ENCODE data around the gene PHACTR1.

Gene PHACTR1

DNA sequence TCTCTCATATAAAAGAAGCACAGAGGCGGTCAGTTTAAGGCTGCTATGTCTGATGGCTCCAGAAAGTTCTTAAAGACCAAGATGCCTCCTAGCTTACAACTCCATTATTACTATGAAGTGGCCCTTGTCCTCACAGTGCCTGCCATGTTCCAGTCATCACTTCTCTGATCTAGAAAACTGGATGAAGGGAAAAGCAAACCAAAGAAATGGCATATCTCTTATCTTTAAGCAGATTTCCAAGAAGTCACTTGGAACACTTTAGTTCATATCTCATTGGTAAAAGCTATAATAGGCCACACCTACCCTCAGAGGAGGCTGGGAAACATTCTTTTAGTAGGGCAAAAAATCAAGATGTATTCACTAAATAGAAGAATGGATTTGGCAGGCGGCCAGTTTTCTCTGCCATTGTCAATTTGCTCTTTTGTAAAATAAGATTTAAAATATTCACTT, 322.2 kb downstream of the PHACTR1 start:
- DNase-seq: no peak

DNA sequence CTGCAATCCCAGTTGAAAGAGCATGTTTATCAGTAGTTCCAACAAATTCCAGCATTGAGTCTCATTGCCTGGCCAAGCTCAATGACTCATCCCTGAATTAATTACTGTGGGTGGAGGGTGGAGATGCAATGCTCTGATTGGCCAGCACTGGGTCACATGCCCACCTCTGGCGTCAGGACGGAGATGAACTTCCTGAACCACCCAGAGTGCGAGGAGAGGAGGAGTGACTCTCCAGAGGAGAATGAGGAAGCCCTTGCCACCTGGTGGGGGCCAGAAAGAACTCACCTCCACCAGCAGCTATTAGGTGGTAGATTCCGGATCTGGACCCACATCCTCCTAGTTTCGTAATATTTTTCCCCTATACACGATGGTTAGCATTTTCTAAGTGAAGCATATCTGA, 327.8 kb downstream of the PHACTR1 start:
- DNase-seq: no peak

DNA sequence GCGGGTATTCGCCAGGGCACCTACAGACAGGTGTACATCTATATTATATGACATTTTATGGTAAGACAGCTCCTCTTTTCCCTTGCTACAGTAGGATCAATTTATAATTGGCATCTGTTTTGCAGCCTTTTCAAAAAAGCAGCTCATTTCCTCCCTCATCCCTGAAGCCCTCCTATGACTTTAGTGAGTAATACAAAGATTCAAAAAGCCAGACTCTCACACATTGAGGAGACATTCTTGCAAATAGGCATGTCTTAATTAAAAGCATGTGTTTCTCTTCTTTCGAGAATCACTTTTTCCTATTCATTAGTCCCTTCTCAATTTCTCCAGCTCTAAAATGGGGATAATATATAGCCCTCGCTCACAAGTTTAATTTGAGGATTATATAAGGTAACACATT, 328.3 kb downstream of the PHACTR1 start:
- no peak for DNase-seq

DNA sequence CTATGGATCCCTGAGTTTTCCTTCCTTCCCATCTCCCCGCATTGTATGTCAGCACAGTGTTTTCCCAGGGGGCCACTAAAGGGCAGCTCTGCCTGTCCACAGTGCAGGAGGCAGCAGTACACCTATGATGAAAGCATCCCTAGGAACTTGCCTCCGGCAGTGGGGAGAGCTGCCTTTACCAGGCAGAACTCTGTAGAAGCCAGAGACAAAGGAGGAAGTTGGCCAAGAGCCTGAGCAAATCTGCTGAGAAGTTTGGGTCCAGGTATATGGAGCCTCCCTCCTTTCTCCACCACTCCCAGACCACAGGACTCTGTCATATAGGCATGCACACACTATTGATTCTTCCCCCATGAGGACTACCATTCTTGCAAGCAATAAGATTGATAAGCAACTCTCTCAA, 329.1 kb downstream of the PHACTR1 start:
- DNase-seq: no peak

DNA sequence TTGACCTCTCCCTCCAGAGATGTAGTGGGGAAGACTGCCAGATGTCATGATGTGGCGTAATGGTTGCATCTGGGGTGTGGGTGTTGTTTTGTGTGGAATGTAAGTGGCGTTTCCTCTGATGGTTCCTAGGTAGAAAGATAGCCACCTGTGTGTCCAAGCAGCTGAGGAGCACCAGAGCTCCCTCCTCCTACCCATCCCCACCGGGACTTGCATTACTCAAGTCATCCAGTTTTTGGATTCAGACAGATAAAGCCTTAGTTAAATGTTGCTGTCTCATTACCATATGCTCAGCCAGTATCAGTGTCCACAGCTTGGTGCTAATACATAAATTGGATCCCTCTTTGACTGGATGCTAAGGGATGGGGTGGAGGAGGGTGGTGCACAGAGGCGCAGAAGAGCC, 329.5 kb downstream of the PHACTR1 start:
- DNase-seq: no peak

DNA sequence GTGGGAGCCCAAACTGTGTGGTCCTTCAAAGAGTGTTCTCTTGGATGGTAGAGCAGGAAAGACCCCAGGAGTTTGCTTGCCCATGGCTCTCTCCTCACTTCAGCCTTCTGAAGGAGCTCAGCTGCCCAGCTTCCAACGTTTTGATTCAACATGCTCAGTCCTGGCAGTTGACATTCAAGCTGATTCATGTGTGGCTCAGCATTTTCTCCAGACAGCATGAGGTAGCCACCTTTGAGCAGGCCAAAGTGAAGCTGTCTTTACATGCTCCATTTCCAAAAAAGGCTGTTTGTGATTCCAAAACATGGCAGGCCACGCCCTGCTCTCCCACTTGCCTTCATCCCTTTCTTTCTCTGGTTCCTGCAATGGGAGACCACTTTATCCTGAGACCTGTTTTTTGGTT, 331.5 kb downstream of the PHACTR1 start:
- no peak for DNase-seq

DNA sequence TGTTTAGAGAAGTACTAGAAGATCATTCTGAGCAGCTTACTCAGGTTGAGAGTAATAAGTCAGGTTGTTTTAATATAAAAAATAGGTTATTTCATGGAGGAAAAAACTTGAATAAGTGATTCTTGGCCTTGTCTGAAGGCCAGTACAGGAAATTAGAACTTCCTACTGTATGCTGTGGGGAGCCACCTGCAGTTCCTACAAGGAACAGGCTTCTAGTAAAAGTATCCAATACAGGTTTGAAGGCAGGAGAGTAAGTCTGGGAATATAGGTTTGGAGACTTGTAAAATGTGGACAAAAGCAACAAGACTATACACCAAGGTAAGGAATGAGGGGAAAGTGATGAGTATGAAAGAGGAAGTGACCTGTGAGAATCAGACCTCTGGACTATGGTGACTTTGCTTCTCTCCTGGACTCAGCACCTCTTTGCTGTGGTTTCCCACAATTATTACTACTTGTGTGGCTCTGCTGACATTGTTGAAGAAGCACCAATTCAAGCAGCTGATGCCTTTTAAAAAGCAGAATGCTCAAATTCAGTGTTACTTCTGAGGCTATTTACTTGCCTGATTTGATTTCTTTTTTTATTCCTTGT, 333.2 kb downstream of the PHACTR1 start:
- DNase-seq: no peak

DNA sequence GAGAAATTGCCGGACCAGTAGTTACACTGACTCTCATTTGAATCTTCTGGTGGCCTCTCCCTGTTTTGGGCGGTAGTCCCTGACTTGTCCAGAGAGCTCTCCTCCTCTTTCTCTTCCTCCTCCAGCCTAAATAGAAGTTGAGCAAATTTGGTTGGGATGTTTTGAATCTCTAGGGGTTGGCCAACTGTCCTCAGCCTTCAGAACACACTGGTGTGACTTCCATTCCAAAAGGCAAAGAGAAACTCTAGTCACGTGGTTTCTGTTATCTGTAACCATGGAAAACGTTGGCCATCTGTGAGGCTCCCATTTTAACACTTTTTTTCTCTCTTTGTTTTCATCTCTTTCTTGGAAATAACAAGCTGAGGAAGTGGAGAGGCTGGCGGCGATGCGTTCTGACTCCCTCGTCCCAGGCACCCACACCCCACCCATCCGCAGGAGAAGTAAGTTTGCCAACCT, 336.5 kb downstream of the PHACTR1 start:
- no peak for DNase-seq

DNA sequence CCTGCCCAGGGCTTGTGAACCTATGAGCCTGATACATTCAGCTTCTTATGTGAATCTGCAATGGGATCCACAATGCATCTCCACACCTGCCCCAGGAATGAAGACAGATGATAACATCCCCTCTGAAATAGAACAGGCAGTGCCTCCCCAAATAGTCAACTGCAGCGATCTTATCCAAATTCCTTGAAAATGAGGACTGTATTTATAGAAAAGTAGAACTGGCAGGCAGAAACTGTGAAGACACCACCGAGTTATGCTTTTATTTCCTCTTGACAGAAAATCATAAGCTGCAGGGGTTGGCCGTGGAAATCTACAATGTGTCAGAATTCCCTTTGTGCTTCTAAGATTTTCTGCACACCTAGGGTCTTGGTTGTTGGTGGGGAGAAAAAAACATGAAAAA, 341.5 kb downstream of the PHACTR1 start:
- no peak for DNase-seq

DNA sequence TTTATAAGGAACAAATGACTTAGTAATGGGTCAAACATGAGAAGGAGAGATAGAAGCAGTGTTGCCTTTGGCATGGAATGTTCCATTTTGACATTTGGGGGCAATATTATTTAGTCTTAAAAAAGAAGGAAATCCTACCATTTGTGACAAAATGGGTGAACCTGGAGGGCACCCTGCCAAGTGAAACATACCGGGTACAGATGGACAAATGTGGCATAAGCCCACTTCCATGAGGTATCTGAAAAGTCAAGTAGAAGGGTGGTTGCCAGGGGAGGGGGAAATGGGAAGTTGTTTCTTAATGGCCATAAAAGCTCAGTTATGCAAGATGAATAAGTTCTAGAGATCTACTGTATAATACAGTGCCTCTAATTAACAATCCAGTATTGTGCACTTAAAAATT, 342.5 kb downstream of the PHACTR1 start:
- DNase-seq: no peak

DNA sequence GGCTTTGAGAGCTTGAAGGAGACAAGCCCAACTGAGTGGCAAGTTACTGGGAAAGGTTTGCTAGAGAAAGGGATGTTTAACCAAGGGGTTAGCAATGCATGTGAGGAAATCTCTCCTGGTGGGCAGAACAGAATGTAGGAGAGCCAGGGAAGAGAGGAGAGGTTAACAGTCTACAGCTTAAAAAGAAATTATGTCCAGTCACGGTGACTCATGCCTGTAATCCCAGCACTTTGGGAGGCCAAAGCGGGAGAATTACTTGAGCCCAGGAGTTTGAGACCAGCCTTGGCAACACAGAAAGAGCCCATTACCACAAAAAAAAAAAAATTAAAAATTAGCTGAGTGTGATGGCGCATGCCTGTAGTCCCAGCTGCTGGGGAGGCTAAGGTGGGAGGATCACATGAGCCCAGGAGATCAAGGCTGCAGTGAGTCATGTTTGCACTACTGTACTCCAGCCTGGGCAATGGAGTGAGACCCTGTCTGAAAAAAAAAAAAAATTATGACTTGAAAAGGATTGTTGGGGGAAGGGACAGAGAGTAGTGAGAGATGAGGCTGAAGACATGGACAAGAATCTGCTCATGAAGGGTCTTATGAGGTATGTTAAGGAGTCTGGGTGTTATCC, 346.8 kb downstream of the PHACTR1 start:
- no peak for DNase-seq

DNA sequence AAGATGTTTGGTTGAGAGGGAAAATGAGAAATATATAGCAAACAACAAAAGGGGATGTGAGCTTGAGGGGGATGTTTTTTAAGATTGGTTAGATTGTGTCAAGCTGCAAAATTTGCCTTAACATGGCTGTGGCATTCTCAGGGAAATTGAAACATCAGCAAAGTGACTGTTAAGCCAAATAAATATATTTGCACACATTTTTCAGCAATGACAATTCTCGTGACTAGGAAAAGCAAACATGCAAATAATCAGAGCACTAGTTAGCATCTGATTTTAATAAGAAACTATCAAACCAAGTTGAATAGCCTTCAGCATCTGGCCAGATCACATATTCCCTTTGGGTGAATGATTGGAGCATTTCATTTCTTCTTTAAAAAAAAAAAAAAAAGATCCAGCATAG, 349.0 kb downstream of the PHACTR1 start:
- no peak for DNase-seq

DNA sequence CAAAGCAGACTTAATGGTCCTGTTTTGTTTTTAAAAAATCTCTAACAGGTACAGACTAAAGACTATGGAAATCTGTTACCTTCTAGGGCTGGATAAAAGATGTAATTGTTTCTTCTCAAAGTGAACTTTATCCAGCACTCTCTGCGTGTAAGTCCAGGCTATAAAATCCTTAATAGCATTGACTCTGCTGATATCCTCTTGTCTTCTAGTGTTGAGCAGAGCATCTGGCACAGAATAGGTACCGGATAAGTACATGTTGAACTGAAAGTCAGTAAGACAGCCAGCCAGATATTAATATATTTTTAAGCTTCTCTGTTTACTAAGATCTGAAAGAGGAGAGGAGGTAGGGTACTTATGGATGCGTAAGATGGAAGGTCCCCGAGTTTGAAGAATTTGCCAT, 349.5 kb downstream of the PHACTR1 start:
- no peak for DNase-seq

DNA sequence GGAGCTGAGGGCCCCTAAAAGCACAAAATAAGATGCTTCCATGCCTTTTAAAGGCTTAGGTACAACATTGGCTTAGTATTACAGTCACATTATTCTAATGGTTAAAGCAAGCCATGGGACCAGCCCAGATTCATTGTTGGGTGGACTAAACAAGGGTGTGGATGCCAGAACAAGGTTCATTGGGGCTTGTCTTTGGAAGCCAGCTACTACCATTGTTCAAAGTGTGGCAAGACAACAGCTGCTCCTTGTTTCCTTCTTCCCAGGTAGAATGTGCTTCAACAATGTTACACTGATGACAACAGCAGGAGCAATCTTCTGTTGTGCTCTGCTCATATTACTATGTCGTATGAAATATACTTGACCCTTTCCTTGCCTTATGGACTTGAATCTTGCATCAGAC, 350.3 kb downstream of the PHACTR1 start:
- DNase-seq: no peak

DNA sequence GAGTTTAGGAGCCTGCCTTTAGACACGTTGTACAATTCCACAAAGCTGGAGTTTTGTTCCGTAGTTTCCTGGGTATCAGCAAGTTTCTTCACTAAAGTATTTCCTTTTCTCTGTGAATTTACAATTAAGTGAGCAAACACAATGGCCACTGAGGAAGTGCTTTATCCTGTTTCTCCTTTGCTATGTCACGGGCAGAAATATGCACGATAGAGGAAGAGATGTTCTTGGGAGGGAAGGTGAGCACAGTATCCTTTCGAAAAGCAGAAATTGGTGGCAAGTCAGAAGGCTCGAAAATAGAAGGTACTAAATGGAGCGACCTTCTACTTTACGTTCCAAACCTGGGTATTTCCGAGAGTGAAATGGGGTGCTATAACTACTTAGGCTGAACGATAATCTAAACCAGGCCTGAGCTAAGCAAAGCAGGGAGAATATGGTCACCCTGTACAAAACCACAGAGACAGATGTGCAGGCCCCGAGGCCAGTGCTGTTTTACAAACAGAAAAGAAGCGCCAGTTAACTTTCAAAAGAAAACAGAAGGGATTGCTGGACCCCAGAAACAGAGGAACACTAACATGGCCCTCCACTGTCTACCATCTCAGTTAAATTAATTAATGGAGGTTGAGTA, 352.1 kb downstream of the PHACTR1 start:
- no peak for DNase-seq

DNA sequence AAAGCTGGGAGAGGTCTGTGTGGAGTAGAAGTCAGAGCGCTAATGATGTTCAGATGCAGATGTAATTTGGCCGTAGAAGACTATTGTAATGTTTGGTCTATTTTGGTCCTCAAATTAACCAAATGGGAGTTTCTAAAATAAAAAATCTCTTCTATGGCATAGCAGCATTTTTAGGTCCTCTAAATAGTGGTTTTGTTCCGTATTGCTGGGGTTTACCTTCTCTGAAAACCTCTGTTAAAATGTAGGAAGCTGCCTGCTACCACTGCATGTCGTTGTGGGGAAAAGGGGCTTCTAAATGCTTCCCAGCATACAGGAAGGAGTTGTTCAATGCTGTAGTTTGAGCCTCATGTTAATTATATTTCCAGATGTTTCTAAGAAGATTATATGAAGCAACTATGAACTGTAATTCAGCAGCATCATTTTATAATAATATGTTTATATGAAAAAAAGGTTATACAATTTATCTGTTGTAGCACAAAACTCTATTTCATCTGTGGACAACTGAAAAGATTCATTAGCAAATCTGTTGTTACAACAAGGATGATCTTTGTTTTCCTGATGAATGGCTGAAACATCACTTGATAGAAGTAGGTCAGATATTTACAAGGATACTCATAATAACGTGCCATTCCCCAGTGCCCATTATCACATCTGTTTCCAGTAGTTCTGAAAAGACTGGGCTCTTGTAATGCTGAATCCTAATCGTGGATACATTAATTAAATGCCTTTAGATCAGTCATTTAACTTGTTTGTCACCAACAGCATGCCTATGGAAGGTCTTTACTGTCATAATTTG, 355.2 kb downstream of the PHACTR1 start:
- DNase-seq: no peak

DNA sequence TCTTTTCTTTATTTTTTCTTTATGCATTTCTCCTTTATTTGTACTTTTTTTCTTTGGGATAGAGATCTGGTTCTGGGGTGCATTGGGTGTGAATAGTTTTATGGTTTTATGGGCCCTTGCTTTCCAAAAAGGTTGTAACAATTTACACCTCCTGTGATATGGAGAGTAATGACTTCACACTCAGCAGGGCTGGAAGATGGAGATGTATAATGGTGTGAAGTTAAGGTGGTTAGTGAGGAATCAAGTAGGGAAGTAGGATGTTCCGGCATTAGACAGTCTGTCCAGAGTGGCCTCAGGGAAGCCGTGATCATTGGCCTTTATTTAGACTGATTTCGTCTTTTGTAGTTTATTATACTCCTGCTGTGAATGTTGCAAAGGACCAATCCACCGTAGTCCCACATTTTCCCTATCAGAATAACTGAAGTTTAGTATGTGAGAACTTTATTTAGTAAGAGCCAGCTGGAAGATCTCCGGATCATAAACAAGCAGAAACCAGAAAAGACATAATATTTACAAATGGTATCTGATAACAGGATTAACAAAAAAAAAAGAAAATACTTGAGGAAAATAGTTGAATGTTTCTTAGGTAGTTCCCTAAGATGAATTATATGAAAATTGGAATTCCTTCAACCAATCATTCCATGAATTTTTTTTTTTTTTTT, 356.2 kb downstream of the PHACTR1 start:
- no peak for DNase-seq

DNA sequence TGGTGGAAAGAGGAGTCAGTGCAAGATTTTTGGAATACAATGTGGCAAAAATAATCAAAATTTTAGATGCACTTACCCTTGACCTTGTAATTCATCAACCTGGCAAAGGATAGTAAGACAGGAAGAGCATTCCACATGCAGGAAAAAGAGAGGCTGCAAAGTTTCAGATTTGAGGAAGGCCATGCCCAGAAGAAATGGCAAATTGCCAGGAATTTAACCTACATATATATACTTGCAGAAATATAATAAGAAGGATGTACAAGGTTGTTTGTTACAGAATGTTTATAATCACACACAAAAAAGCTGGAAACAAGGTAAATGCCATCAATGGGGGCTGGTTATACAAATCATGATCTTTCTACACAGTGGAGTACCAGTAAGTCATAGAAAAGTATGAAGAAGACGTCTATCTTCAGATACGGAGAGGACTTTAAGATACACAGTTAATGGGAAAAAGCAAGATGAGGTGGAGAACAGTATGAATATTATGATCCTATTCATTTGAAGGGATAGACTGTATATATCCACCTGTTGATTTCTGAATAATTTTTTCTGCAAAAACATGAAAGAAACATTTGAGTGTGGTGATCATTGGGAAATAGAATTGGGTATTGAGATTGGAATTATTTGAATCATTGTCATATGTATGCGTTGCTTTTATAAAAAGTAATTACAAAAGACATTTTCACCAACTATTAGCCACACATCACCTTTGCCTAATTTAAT, 358.0 kb downstream of the PHACTR1 start:
- no peak for DNase-seq

DNA sequence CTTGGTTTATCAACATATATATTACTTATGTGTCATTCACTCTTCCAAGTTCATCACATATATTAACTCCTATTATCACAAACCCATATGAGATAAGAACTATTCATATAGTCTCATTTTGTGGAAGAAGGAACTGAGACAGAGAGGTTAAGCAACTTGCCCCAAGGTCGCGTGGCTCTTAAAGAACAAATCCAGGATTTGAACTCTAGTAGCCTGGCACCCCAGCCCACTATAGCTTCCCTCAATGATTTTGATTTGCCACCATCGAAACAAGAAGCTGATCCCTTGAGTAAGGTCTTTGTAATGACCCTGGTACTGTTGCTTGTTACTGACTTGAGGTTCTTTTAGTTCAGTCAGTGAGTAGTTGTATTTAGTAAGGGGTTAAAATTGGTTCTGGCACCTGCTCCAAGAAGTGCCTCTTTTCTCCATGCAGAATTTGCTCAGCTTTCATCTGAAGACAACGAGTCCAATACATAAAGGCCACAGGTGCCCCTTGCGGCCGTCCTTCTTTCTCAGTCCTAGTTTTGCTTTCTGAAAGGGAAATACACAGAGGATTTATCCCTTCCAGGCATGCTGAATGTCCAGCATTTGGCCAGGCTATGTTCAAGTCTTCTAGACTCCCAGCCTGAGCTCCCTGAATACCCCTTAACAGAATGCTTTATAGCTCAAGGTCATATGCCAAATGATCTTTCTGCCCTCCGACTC, 358.7 kb downstream of the PHACTR1 start:
- DNase-seq: no peak

DNA sequence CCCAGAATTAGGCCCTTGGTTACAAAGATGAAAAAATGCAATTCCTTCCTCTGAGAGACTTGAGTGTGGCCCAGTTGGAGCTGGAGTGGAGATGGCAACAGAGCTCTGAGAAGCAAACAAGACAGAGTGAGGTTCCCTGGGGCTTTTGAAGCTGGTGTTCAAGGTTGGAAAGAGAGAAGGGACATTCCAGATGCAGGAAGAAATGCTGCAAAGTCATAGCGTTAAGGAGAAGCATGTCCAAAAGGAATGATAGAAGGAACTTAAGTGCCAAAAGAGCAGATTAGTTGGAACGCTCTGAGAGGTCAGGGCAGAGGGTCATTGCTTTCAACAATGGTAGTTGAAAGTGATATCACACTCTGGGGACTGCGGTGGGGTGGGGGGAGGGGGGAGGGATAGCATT, 360.0 kb downstream of the PHACTR1 start:
- no peak for DNase-seq

DNA sequence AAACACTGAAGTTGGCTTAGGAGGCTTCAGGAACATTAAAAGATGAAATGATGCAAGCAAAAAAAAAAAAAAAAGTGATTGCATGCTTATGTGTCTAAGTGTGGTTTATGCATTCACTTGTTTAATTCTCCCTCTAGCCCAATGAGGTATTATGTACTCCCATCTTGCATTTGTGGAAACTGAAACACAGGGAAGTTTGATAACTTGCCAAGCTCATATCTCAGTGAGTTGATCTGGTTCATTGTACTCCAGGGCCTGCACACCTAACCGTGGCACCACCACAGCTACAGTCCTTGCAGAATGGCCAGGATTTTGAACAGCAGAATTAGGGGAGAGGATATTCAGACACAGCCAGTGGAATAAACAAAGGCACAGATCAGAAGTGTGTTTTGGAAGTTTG, 360.6 kb downstream of the PHACTR1 start:
- no peak for DNase-seq
